T-helper 22 cell (primary cell): Measurements from ENCODE around the gene KRTAP19-5.
"Not testable (repeated sequence)": the region's sequence is repeated elsewhere in the genome, so short reads cannot be mapped to it uniquely, and the experiment has no call there.

Experiments
- DNase-seq: peaks from one replicate; pipeline ENCODE4 v3.0.0-alpha.2; 2020; ENCODE audit warnings: low read depth

Gene KRTAP19-5

DNA sequence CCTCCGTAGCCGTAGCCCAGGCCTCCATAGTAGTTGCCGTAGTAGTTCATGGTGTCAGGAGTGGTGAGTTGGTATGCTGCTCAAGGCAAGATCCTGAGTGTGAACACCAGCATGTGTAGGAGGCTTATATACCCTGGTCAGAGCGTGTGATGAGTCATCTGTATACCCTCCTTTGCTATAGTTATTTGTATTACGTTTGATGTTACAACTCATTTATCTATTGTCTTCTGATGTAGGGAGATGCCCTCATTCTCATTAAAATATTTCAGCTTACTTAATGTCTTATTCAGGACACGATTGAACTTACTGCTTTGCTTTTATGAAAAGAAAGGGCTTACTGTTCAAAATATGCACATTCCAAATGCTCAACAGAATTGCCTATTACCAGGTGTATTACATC is at the start of gene KRTAP19-5:
KRTAP19-5 (minus strand) TSS at position 101 of the 400 bp plus-strand sequence; CDS start at position 50, 51 bp downstream.
- no peak for DNase-seq

DNA sequence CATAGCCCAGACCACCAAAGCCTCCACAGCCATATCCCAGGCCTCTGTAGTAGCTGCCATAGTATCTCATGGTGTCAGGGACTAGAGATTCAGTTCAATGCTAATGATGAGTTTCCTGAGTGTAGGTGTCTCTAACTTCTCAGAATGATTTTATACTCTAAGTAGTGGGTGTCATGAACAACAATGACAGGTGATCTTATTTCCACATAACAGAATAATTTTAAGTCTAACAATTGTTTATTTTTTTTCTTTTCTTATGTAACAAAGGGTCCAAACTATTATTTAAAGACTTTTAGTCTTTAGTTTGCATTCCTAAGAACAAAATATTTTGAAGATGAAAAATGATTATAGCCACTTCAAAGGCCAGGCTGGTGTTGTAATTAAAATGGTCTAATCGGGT is 39.8 kb upstream of the KRTAP19-5 start, which contains the start of gene KRTAP19-6:
KRTAP19-6 (minus strand) TSS at position 101 of the 400 bp plus-strand sequence; CDS start at position 70, 31 bp downstream.
- DNase-seq, result no peak

DNA sequence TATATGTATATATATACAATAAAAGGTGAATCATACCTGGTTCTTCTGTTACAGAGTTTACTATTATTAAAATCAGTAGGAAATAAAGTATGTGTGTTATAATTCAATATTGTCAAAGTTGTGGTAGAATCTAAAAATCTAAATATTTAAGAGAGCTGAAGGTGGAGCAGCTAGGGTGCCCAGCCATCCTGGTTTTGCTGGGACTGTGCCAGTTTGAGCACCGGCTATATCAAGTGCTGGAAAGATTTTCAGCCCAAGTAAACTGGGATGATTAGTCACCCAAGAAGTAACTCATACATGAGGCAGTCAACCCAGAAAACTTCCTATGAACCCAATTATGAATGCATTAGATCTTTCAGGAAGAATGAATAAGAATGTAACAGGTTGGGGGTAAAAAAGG is 16.9 kb upstream of the KRTAP19-5 start:
- no peak for DNase-seq

DNA sequence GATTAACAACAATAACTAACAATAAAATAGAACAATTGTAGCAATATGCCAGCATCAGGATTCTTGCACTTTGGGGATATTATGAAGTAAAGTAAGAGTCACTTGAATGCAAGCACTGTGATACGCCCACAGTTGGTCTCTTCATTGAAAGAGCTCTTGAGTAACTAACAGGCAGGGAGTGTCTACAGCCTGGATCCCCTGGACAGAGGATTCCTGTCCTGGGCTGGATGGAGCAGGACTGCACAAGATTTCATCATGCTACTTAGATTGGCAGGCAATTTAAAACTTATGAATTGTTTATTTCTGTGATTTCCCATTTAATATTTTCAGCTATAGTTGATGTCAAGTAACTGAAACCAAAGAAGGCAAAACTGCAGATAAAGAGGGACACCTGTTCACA is 13.7 kb upstream of the KRTAP19-5 start:
- no peak for DNase-seq

DNA sequence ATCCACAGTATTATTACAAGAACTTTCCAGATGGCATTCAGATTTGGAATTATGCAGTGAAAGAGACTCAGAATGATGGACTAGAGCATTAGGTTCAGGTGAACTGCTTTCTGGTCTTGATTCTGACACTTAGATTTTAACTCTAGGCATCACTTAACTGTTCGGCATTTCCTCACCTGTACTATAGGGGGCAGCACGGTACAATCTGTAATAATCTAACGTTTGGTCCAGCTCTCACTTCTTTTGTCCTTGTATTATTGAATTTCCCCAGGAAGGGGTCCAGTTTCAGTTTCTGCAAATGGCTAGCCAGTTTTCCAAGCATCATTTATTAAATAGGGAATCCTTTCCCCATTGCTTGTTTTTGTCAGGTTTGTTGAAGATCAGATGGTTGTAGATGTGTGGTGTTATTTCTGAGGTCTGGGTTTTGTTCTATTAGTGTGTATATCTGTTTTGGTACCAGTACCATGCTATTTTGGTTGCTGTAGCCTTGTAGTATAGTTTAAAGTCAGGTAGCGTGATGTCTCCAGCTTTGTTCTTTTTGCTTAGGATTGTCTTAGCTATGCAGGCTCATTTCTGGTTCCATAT is 3.8 kb upstream of the KRTAP19-5 start:
- DNase-seq, result not testable (repeated sequence)

DNA sequence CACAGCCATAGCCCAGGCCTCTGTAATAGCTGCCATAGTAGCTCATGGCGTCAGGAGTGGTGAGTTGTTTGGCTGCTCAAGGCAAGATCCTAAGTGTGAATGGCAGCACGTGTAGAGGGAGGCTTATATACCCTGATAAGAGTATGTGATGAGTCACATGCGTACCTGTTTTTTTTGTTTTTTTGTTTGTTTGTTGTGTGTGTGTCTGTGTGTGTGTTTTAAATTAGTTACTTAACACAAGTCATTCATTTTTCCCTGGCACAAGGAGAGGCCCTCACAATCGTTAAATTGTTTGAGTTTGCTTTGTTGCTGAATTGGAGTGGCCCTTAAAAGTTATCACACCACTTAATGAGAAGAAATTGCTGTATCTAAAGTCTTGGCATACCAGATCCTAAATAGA is 4.9 kb downstream of the KRTAP19-5 start, which contains the start of gene KRTAP19-4:
KRTAP19-4 (minus strand) TSS at position 101 of the 400 bp plus-strand sequence; CDS start at position 46, 55 bp downstream.
- no peak for DNase-seq

DNA sequence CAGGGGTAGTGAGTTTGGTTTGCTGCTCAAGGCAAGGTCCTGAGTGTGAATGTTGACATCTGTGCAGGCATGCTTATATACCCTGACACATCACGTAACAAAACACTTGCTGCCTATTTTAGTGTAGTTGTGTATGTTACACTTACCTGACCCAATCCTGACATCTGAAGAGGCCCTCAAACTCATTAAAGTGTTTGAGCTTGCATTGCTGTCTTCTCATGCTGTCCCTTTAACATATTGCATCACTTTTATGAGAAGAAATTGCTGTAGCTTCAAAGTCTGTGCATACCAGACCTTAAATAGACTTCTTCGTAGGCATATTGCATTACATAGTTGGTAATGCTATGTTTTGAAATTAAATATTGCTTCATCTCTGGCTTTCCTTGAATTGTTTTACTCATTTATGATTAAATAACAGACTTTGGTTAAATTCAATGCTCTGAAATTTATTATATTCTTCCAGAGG is 9.9 kb downstream of the KRTAP19-5 start, which contains the start of gene KRTAP19-3:
KRTAP19-3 (minus strand) TSS at position 51 of the 466 bp plus-strand sequence. CDS start 56 bp downstream, outside the sequence.
- DNase-seq, result no peak

DNA sequence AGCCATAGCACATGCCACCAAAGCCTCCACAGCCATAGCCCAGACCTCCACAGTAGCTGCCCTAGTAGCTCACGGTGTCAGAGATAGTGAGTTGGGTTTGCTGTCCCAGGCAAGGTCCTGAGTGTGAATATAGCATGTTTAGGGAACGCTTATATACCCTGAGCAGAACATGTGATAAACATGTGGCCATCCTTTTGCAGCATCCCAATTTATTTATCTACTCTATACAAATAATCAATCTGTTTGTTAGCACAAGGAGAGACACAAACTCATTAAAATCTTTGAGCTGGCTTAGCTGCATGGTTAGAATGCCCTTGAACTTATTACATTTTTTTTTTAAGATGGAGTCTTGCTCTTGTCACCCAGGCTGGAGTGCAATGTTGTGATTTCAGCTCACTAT is 14.6 kb downstream of the KRTAP19-5 start, which contains the start of gene KRTAP19-2:
KRTAP19-2 (minus strand) TSS at position 101 of the 400 bp plus-strand sequence; CDS start at position 13, 88 bp downstream.
- DNase-seq, result no peak

DNA sequence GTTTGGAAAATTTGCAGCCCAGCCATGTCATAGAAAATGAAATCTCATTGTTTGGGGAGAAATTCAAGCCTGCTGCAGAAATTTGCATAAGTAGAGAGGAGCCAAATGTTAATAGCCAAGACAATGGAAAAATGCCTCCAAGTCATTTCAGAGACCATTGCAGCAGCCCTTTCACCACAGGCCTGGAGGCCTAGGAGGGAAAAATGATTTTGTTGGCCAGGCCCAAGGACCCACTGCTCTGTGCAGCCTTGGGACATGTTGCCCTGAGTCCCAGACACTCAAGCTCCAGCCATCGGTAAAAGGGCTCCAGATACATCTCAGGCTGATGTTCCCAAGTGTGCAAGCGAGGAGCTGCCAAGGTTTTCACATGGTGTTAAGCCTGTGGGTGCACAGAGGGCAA is 15.8 kb downstream of the KRTAP19-5 start:
- DNase-seq, result no peak

DNA sequence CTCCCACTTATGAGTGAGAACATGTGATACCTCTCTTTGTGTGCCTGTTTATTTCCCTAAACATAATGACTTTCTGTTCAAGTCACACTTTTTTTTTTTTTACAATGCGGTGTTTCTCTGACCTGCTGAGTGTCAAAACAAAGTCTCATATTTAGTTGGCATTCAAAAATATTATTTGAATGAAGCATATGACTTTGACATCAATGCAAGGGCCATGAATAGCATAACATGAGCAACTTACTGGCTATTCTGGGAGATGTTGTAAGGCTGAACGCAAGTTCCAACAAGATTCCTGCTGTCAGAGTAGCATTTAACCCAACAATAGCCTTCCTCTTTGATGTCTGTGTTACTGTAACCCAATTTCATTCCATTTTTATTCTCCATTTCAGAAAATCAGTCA is 19.8 kb downstream of the KRTAP19-5 start:
- DNase-seq, result no peak

DNA sequence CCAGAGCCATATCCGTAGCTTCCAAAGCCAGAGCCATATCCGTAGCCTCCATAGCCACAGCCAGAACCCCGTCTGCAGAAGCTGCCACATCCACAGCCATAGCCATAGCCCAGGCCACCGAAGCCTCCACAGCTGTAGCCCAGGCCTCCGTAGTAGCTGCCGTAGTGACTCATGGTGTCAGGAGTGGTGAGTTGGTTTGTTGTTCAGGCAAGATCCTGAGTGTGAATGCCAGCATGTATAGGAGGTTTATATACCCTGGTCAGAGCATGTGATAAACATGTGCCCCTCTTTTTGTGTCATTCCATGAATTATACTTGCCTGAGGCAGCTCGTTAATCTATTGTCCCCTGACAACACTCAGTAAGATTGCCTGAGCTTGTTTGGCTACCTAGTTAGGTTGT is 21.8 kb downstream of the KRTAP19-5 start, which contains the start of gene KRTAP19-1:
KRTAP19-1 (minus strand) TSS at position 223 of the 400 bp plus-strand sequence; CDS start at position 173, 50 bp downstream.
- DNase-seq, result no peak

DNA sequence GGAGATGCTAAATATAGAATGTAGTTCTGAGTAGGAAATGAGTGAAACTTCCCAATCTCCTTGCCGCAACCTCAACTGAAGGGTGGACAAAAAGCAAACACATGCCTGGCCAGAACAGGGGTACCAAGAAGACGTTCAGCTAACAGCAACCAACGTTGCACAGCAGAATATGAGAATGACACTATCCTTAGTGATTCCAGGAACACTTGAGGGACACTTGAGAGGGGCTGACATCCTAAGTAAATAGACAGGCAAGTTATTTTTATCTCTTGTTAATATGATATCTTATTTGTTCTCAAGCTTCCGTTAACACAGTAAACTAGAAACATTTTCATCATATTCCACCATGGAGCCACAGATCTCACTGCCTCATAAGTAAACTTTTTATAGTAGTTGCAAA is 22.7 kb downstream of the KRTAP19-5 start:
- DNase-seq, result no peak

DNA sequence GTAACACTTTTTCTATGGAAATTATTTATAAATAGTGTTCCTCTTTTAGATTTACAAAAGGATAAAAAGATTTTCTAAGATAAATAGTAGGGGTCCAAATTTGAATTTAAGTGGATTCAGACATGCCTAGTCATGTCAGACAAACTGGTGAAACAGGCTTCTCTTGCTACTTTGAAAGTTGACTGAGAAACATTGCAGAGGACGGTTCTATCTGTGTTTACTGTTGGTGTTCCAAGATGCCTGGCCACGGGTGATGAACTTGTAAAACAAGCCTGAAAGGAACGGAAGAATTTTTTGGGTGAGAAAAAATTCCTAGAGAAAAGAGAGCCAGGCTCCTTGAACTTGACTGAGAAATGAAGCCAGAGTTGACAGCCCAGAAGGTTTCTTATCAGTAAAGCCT is 23.9 kb downstream of the KRTAP19-5 start:
- DNase-seq, result no peak

DNA sequence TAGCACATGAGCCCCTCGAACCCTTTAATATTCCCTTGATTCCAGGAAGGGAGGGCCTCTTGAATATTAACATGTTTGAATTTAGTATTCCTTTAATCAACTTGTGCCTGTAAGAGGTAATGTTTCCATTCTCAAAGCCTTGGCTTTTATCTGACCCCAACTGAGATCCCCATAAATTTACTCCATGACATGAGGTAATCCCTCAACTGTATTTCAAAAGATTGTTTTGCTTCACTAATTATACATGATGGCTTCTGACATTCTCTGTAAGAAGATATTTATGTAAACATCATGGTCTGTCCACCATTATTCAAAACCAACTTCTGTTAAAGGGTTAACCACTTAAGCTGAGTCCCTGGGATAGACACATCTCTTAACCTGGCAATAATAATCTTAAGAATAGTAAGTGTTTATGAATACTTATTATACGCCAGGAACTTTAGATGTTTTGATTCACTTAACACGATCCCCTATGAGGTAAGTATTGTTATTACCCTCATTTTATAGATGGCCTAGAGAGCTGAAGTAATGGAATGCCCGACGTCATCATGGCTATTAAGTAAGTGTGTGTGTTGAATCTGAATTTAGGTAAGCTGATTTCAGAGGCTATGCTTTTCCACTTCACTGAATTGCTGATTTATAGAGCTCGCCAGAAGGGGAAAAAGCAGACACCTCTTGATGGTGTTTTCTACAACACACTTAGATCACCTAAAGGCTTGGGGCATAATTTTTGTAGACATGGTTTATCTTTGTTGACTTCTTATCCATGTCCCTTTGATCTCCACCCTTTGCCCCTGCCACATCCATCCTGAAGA is 32.8 kb downstream of the KRTAP19-5 start:
- no peak for DNase-seq

DNA sequence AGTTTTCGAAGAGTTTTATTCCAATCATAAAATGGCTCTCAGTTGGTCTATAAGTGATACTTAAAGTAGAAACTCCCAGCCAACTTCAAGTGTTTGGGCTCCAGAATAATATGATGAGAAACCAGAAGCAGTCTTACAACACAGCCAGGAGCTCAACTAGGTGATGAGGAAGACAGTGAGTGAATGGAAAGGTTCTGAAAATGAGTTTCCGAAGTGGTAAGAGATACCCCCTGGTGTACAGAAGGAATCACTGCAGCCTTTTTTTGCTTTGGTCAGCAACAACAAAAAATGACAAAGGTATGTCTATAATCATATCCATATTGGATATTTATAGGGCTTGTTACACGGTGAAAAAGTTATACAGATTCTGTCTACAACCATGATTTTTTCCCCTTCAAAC is 38.2 kb downstream of the KRTAP19-5 start:
- DNase-seq, result no peak
